Stimulated activated memory B cell treated with anti-CD40 and anti-IgM and Interleukin-4, amounts not matched to agents 10 μg/mL and 1 μg/mL and 100 μg/mL, for 72 hours (primary cell): ENCODE measurements around the gene CANT1.
"Not testable (repeated sequence)": the region's sequence is repeated elsewhere in the genome, so short reads cannot be mapped to it uniquely, and the experiment has no call there.

ENCODE experiments used
- ATAC-seq: fragments of 150-1000 bp; cut with Tn5 transposase; 2 replicates; pipeline ENCODE4 v1.10.0; 2021
- H3K27ac Mint-ChIP-seq: one replicate; pipeline ENCODE4 v1.8.0; 2022; ENCODE audit warnings: mild to moderate bottlenecking, mixed read lengths
- H3K27me3 Mint-ChIP-seq: one replicate; pipeline ENCODE4 v1.8.0; 2022; ENCODE audit warnings: mixed read lengths
- H3K36me3 Mint-ChIP-seq: one replicate; pipeline ENCODE4 v1.8.0; 2022; ENCODE audit warnings: mixed read lengths
- H3K4me1 Mint-ChIP-seq: one replicate; pipeline ENCODE4 v1.8.0; 2022; ENCODE audit warnings: mixed read lengths
- H3K4me3 Mint-ChIP-seq: one replicate; pipeline ENCODE4 v1.8.0; 2022; ENCODE audit warnings: mild to moderate bottlenecking, moderate library complexity, mixed read lengths
- H3K9me3 Mint-ChIP-seq: one replicate; pipeline ENCODE4 v1.8.0; 2022; ENCODE audit warnings: mixed read lengths

The CANT1 gene

DNA sequence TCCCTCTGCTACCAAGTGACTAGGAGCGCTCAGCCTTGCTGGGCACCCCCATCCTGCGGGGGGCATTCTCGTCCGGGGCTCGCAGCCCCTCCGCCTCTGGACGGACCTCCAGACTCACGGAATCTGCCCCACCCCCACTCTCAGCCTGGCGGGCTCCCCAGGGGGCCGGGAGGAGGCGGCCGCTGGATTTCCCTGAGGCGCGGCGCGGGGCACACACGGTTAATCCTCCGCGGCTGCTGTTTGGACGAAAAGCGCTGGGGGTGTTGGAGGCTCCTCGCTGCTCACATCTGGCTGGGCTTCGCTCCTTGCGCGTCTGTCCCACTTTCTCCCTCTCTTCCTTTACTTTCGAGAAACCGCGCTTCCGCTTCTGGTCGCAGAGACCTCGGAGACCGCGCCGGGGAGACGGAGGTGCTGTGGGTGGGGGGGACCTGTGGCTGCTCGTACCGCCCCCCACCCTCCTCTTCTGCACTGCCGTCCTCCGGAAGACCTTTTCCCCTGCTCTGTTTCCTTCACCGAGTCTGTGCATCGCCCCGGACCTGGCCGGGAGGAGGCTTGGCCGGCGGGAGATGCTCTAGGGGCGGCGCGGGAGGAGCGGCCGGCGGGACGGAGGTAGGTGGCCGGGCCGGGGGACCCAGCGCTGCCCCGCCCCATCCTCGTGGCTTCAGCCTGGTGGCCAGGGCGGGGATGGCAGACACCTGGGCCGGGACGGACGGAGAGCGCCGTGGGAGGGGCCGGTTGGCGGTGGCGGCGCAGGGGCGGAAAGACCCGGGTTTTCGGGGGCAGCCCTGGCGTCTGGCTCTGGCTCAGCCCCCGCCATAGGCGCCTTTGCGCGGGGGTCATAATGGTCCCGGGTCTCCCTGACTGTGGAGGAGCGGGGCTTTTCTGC lies 14.6 kb upstream of the CANT1 start, which contains the start of gene C1QTNF1:
Gene C1QTNF1 (plus strand): TSS at position 284 of the 886 bp plus-strand sequence. CDS start 19,800 bp downstream, outside the sequence.
- peak; percentile 57 for ATAC-seq
- Mint-ChIP-seq H3K36me3 (no peaks in the 10 kb centered on the region), H3K27ac (peak within 1 kb of the TSS; percentile 70), H3K4me3 (peak within 1 kb of the TSS; percentile 83), H3K9me3 (no peaks in the 10 kb centered on the region), H3K4me1 (peaks cover 18% of the 10 kb centered on the region), H3K27me3 (peaks cover 91% of the 10 kb centered on the region)

- Mint-ChIP-seq H3K27ac (no peak overlapping the region), H3K4me3 (no peak overlapping the region), H3K9me3 (no peaks in the 10 kb centered on the region), H3K4me1 (peaks cover 18% of the 10 kb centered on the region), H3K27me3 (peaks cover 98% of the 10 kb centered on the region), H3K36me3 (no peaks in the 10 kb centered on the region)
- ATAC-seq, result no peak
These were observed 13.7 kb upstream of the CANT1 start for GRCh38 chr17:79023180-79023705.

- Mint-ChIP-seq H3K9me3 (no peaks in the 10 kb centered on the region), H3K27me3 (peaks cover 94% of the 10 kb centered on the region), H3K36me3 (no peaks in the 10 kb centered on the region), H3K4me3 (no peak overlapping the region), H3K27ac (no peak overlapping the region), H3K4me1 (peaks cover 18% of the 10 kb centered on the region)
- no peak for ATAC-seq
These were observed 13.0 kb upstream of the CANT1 start for GRCh38 chr17:79022507-79022991.

- not testable (repeated sequence) for ATAC-seq, H3K4me3 Mint-ChIP-seq, H3K36me3 Mint-ChIP-seq, H3K27ac Mint-ChIP-seq, H3K9me3 Mint-ChIP-seq
- H3K4me1 Mint-ChIP-seq, result peaks cover 18% of the 10 kb centered on the region
- peaks cover 94% of the 10 kb centered on the region for H3K27me3 Mint-ChIP-seq
These were observed 12.4 kb upstream of the CANT1 start for GRCh38 chr17:79021929-79022328.

GRCh38 chr17:79020631-79021301 lies 11.2 kb upstream of the CANT1 start:
- no peak overlapping the region for H3K4me3 Mint-ChIP-seq
- H3K27ac Mint-ChIP-seq, result no peak overlapping the region
- peaks cover 89% of the 10 kb centered on the region for H3K27me3 Mint-ChIP-seq

DNA sequence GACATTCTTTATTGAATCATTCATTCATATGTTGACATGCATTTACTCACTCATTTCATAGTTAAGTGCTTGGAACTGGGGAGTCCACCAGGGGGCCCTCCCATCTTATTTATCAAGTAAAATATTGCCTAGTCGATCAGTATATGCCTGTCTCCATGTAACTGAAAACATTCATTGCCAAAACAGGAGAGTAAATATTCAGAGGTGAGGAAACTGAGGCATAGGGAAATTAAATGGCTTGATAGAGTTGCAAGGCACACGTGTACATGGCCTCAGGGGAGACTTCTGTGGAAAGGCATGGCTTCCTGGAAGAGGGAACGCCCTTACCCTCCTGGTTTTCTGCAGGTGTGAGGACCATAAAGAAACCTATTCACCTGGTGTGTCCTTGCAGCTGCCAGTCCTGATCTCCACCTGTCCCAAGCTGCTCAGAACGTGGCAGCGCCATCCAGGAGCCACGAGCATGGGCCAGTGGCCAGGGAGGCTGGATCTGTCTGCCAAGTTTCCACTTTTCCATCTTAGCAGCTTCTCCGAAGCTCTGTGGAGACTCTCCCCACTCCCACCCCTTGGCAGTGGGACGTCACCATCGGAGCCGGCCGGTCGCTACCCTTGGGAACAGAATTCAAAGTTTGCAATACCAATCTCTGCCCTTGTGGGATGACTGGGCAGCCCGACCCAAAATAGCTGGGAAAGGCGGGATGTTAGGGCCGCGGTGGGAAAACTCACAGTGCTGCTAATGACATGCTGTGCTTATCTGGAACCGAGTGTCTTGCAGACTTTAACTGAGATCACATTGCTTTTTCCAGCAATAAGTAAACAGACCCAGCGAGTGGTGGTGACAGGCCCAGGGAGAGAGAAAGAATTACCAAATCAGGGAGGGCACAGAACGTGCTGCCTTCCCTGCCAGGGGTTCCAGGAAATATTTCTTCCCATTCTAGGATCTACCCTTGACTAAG lies 10.3 kb upstream of the CANT1 start:
- Mint-ChIP-seq H3K9me3 (peaks cover 2% of the 10 kb centered on the region), H3K4me1 (peaks cover 11% of the 10 kb centered on the region), H3K36me3 (no peaks in the 10 kb centered on the region), H3K27me3 (peaks cover 81% of the 10 kb centered on the region), H3K4me3 (no peak overlapping the region), H3K27ac (no peak overlapping the region)
- no peak for ATAC-seq

More at GRCh38 chr17:79020631-79021301, 11.2 kb upstream of the CANT1 start:
- H3K9me3 Mint-ChIP-seq, result peaks cover under 1% of the 10 kb centered on the region
- H3K36me3 Mint-ChIP-seq, result no peaks in the 10 kb centered on the region
- H3K4me1 Mint-ChIP-seq, result peaks cover 18% of the 10 kb centered on the region
- ATAC-seq, result no peak

GRCh38 chr17:79019261-79019631 lies 9.7 kb upstream of the CANT1 start:
- Mint-ChIP-seq H3K27me3 (peaks cover 74% of the 10 kb centered on the region), H3K36me3 (no peaks in the 10 kb centered on the region), H3K4me3 (no peak overlapping the region), H3K9me3 (peaks cover 2% of the 10 kb centered on the region), H3K4me1 (peaks cover 5% of the 10 kb centered on the region), H3K27ac (no peak overlapping the region)
- no peak for ATAC-seq

GRCh38 chr17:79018370-79018695 lies 8.8 kb upstream of the CANT1 start:
- Mint-ChIP-seq H3K36me3 (no peaks in the 10 kb centered on the region), H3K4me1 (no peaks in the 10 kb centered on the region), H3K9me3 (peaks cover 5% of the 10 kb centered on the region), H3K27me3 (peaks cover 66% of the 10 kb centered on the region), H3K4me3 (no peak overlapping the region), H3K27ac (no peak overlapping the region)
- no peak for ATAC-seq

DNA sequence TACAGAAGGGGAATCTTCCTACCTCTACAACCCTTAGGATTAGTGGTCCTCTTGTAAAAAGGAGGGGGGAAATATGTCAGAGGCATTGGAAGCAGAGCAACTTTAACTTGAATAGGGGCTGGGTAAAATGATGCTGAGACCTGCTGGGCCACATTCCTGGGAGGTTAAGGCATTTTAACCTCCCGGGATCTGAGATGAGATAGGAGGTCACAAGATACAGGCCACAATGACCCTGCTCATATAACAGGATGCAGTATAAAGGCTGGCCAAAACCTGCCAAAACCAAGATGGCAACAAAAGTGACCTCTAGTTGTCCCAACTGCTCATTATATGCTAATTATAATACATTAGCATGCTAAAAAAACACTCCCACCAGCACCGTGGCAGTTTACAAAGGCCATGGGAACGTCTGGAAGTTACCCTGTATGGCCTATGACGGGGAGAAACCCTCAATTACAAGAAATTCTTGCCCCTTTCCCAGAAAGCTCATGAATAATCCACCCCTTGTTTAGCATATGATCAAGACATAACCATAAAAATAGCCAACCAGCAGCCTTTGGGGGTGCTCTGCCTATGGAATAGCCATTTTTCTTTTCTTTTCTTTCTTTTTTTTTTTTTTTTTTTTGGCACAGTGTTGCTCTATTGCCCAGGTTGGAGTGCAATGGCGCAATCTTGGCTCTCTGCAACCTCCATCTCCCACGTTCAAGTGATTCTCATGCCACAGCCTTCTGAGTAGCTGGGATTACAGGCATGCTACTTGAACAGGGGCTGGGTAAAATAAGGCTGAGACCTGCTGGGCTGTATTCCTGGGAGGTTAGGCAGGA lies 8.2 kb upstream of the CANT1 start:
- peaks cover 66% of the 10 kb centered on the region for H3K27me3 Mint-ChIP-seq
- no peaks in the 10 kb centered on the region for H3K36me3 Mint-ChIP-seq
- H3K27ac Mint-ChIP-seq, result no peak overlapping the region
- H3K9me3 Mint-ChIP-seq, result peaks cover 5% of the 10 kb centered on the region
- no peak overlapping the region for H3K4me3 Mint-ChIP-seq
- no peaks in the 10 kb centered on the region for H3K4me1 Mint-ChIP-seq
- ATAC-seq, result no peak

GRCh38 chr17:79014158-79014758 lies 4.7 kb upstream of the CANT1 start:
- H3K4me3 Mint-ChIP-seq, result no peak overlapping the region

GRCh38 chr17:79012563-79013134 lies 3.1 kb upstream of the CANT1 start:
- no peak for ATAC-seq
- H3K4me3 Mint-ChIP-seq, result no peak overlapping the region
- peaks cover 24% of the 10 kb centered on the region for H3K4me1 Mint-ChIP-seq
- H3K9me3 Mint-ChIP-seq, result peaks cover 5% of the 10 kb centered on the region
- H3K27ac Mint-ChIP-seq, result no peak overlapping the region
- H3K27me3 Mint-ChIP-seq, result peaks cover 20% of the 10 kb centered on the region
- no peaks in the 10 kb centered on the region for H3K36me3 Mint-ChIP-seq

More at GRCh38 chr17:79014158-79014758, 4.7 kb upstream of the CANT1 start:
- peaks cover 5% of the 10 kb centered on the region for H3K9me3 Mint-ChIP-seq
- H3K4me1 Mint-ChIP-seq, result peaks cover 8% of the 10 kb centered on the region
- no peak for ATAC-seq
- peaks cover 33% of the 10 kb centered on the region for H3K27me3 Mint-ChIP-seq
- H3K36me3 Mint-ChIP-seq, result no peaks in the 10 kb centered on the region
- H3K27ac Mint-ChIP-seq, result no peak overlapping the region

DNA sequence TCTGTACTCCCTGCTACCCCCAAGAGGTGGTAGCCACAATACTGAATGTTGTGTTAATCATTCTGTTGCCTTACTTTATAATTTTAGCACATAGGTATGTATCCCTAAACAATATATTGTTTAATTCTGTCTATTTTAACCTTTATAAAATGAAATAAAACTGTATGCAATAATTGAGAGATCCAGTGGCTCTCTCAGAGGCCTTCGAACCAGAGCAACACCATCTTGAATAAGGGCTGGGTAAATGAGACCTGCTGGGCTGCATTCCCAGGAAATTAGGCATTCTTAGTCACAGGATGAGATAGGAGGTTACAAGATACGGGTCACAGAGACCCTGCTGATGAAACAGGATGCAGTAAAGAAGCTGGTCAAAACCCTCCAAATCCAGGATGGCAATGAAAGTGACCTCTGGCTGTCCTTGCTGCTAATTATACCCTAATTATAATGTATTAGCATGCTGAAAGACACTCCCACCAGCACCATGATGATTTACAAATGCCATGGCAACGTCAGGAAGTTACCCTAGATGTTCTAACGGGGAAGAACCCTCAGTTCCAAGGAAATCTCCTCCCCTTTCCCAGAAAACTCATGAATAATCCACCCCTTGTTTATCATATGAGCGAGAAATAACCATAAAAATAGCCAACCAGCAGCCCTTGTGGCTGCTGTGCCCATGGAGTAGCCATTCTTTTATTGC lies 2.0 kb upstream of the CANT1 start:
- Mint-ChIP-seq H3K4me3 (no peak overlapping the region), H3K27ac (no peak overlapping the region), H3K9me3 (peaks cover 5% of the 10 kb centered on the region), H3K4me1 (peaks cover 34% of the 10 kb centered on the region), H3K27me3 (peaks cover 10% of the 10 kb centered on the region), H3K36me3 (no peaks in the 10 kb centered on the region)
- ATAC-seq, result no peak

GRCh38 chr17:79010304-79010646 lies 711 bp upstream of the CANT1 start:
- Mint-ChIP-seq H3K27me3 (peaks cover 7% of the 10 kb centered on the region), H3K36me3 (no peaks in the 10 kb centered on the region), H3K9me3 (peaks cover 3% of the 10 kb centered on the region), H3K4me1 (peaks cover 43% of the 10 kb centered on the region), H3K27ac (peak overlapping the region; percentile 72), H3K4me3 (peak overlapping the region; percentile 97)
- ATAC-seq, result no peak
